H1 (cell line): ENCODE data around the gene CDC37. TPM values are rescaled to one million over a fixed set of nuclear protein-coding genes. Genes with fewer than 3 reads are reported as not detected.

Experiments
- ASH2L ChIP-seq: fragments of 200-600, 300-600 bp; sonication (generic); IDR thresholded peaks from one replicate; pipeline ENCODE4 v1.7.1; 2017; ENCODE audit warnings: low read length
- BACH1 ChIP-seq: IDR thresholded peaks from 2 replicates; pipeline ENCODE4 v1.6.1; 2012; ENCODE audit warnings: low read length, improper control_type of control experiment
- BCL11A ChIP-seq, 2 experiments: IDR thresholded peaks; one replicate each; pipeline ENCODE4 v1.6.1; 2011; ENCODE audit warnings: low read depth in 2 of 2, low read length in 2 of 2, mild to moderate bottlenecking in 2 of 2
- CEBPB ChIP-seq: IDR thresholded peaks from 2 replicates; pipeline ENCODE4 v1.6.1; 2012; ENCODE audit warnings: low read depth, low read length
- CHD1 ChIP-seq: IDR thresholded peaks from 2 replicates; pipeline ENCODE4 v1.6.1; 2012; ENCODE audit warnings: low read depth, low read length, improper control_type of control experiment
- CHD2 ChIP-seq: IDR thresholded peaks from 2 replicates; pipeline ENCODE4 v1.6.1; 2012; ENCODE audit warnings: low read length, improper control_type of control experiment
- CTBP2 ChIP-seq: IDR thresholded peaks from 2 replicates; pipeline ENCODE4 v1.7.0; 2011; ENCODE audit warnings: borderline replicate concordance, mild to moderate bottlenecking, moderate library complexity, mixed read lengths, low read length; ENCODE audit not compliant: insufficient read depth, insufficient read length
- EZH2 ChIP-seq: fragments of 200-600 bp; sonication (generic); IDR thresholded peaks from 2 replicates; pipeline ENCODE4 v1.7.1; 2012; ENCODE audit warnings: low read depth, mild to moderate bottlenecking, moderate library complexity, low read length, inconsistent platforms; ENCODE audit not compliant: severe bottlenecking
- GABPA ChIP-seq: IDR thresholded peaks from 2 replicates; pipeline ENCODE4 v1.6.1; 2011; ENCODE audit warnings: mild to moderate bottlenecking, low read length, moderate library complexity, borderline replicate concordance; ENCODE audit not compliant: insufficient read depth
- HDAC6 ChIP-seq: IDR thresholded peaks from one replicate; pipeline ENCODE4 v1.7.1; 2012; ENCODE audit warnings: low read depth, mild to moderate bottlenecking, inconsistent platforms, low read length, moderate library complexity
- PHF8 ChIP-seq: fragments of 200-600 bp; sonication (generic); conservative IDR thresholded peaks from 2 replicates; pipeline ENCODE4 v1.7.1; 2012; ENCODE audit warnings: low read depth, mild to moderate bottlenecking, inconsistent platforms, low read length, moderate library complexity
- POLR2A ChIP-seq, 2 experiments: IDR thresholded peaks; 1 replicate in 1 of 2; 2 replicates in 1 of 2; pipeline ENCODE4 v1.6.1; 2011; ENCODE audit warnings: low read depth in 2 of 2, low read length in 2 of 2, mild to moderate bottlenecking in 2 of 2; ENCODE audit errors: control extremely low read depth in 1 of 2
- POLR2AphosphoS5 ChIP-seq: IDR thresholded peaks from 2 replicates; pipeline ENCODE4 v1.6.1; 2011; ENCODE audit warnings: low read depth, low read length
- RAD21 ChIP-seq, 2 experiments: IDR thresholded peaks in 1 of 2; conservative IDR thresholded peaks in 1 of 2; 2 replicates each; pipeline ENCODE4 v1.6.1; 2011; ENCODE audit warnings: low read depth in 2 of 2, low read length in 2 of 2, improper control_type of control experiment in 1 of 2, inconsistent platforms in 1 of 2, mild to moderate bottlenecking in 1 of 2, moderate library complexity in 1 of 2
- RFX5 ChIP-seq: IDR thresholded peaks from 2 replicates; pipeline ENCODE4 v1.6.1; 2011; ENCODE audit warnings: low read depth, low read length, improper control_type of control experiment, borderline replicate concordance
- RXRA ChIP-seq: IDR thresholded peaks from 2 replicates; pipeline ENCODE4 v1.6.1; 2011; ENCODE audit warnings: low read depth, mild to moderate bottlenecking, low read length, moderate library complexity; ENCODE audit not compliant: insufficient read depth
- SIRT6 ChIP-seq: IDR thresholded peaks from one replicate; pipeline ENCODE4 v1.7.1; 2012; ENCODE audit warnings: low read length, inconsistent platforms
- SRF ChIP-seq: IDR thresholded peaks from 2 replicates; pipeline ENCODE4 v1.6.1; 2011; ENCODE audit warnings: mild to moderate bottlenecking, low read depth, low read length, moderate library complexity
- SUZ12 ChIP-seq: fragments of 200-600 bp; sonication (generic); IDR thresholded peaks from 2 replicates; pipeline ENCODE4 v1.6.1; 2012; ENCODE audit warnings: mild to moderate bottlenecking, inconsistent platforms, low read length, moderate library complexity, mixed read lengths
- TCF12 ChIP-seq: IDR thresholded peaks from 2 replicates; pipeline ENCODE4 v1.6.1; 2011; ENCODE audit warnings: low read depth, mild to moderate bottlenecking, low read length
- YY1 ChIP-seq: IDR thresholded peaks from 2 replicates; pipeline ENCODE4 v1.6.1; 2011; ENCODE audit warnings: low read depth, mild to moderate bottlenecking, low read length
- polyA plus RNA-seq, 7 experiments: library from polyadenylated mRNA; depleted of rRNA in 3 of 7; stranded (reverse) in 5 of 7; unstranded in 2 of 7; fragments of >200 nt in 5 of 7; fragments of 200-250 nt in 2 of 7; gene quantifications; 1 replicate in 5 of 7; 2 replicates in 1 of 7; 4 replicates in 1 of 7; pipeline versions ENCODE4 v1.2.1 to v1.2.3, GENCODE V29; 2011 to 2013; ENCODE audit warnings: missing spikeins in 2 of 7, mixed read lengths in 2 of 7
- total RNA-seq: library from RNA; stranded (reverse); fragmentation: NEBNext Ultra II Directional; extraction: Animal tissue kit (Norgen Biotek cat#: 25700); gene quantifications from 2 replicates; pipeline ENCODE4 v1.2.1, GENCODE V29; 2021
- TF ChIP-seq, protein P1 (sequence below): IDR thresholded peaks from 2 replicates; pipeline ENCODE4 v1.6.1; 2011; ENCODE audit warnings: low read length, improper control_type of control experiment
- TF ChIP-seq, protein P2 (sequence below): IDR thresholded peaks from 2 replicates; pipeline ENCODE4 v1.6.1; 2012; ENCODE audit warnings: inconsistent platforms

CDC37 gene
- total and polyA plus RNA-seq, 2 of the 8 experiments (the other 6 are each of a cell fraction or from before 2014, with no cell fraction given): 162 to 181 TPM

DNA sequence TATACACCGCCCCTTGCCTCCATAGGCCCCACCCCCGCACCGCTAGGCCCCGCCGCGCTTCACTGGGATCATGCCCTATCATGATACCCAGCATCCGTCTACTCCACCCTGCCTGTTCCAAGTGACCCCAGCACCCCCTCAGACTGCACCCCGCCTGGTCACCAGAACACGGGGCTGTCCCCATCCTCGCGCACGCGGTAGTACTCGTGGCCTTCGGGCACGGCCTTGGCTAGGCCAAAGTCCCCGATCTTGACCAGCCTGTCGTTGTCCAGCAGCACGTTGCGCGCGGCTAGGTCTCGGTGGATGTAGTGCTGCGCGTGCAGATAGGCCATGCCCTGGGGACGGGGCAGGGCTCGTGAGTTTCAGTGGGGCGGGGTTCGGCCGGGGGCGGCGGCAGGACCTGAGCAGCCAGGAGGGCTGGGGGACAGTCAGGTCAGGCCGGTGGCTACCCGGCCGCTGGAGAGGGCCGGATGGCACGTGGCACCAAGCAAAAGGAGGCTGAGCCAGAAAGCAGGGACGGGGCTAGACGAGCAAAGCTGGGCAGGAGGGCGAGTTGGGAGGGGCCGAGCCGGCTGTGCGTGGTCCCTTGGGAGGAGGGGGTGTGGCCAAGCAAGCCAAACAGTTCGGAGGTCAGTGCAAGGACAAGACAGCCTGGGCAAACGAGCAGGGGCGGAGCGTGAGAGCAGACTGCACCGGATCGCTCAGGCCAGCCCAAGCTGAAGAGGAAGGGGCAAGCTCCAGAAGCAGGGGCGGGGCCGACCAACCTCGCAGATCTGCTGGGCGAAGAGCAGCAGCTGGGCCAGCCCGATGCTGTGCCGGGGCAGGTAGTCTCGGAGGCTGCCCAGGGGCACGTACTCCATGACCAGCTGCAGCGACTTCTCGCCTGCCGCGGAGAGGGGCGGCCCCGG is 50.3 kb downstream of the CDC37 start (continued):
- TF ChIP-seq CHD1: no peak
- TF ChIP-seq YY1: no peak
- no peak for TF ChIP-seq RXRA
- TF ChIP-seq POLR2AphosphoS5: no peak; the same call in none of the 2 replicates
- no peak for TF ChIP-seq BACH1
- no peak for TF ChIP-seq SUZ12
- TF ChIP-seq BCL11A (IDR thresholded peaks at IDR 0.05; ENCODE audit: low read depth in 2 of 2, low read length in 2 of 2): no peak
- no peak for TF ChIP-seq RFX5
- TF ChIP-seq CTBP2: no peak
- no peak for TF ChIP-seq RAD21 (IDR thresholded peaks at IDR 0.05 in 1 of 2, conservative IDR thresholded peaks at IDR 0.05 in 1 of 2; ENCODE audit: low read depth in 2 of 2, low read length in 2 of 2)
- no peak for TF ChIP-seq HDAC6
- TF ChIP-seq, protein P1, sequence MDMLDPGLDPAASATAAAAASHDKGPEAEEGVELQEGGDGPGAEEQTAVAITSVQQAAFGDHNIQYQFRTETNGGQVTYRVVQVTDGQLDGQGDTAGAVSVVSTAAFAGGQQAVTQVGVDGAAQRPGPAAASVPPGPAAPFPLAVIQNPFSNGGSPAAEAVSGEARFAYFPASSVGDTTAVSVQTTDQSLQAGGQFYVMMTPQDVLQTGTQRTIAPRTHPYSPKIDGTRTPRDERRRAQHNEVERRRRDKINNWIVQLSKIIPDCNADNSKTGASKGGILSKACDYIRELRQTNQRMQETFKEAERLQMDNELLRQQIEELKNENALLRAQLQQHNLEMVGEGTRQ: no peak
- no peak for TF ChIP-seq POLR2A (IDR thresholded peaks at IDR 0.05; ENCODE audit: control extremely low read depth in 1 of 2, low read depth in 2 of 2, low read length in 2 of 2)
- TF ChIP-seq EZH2: no peak
- no peak for TF ChIP-seq CHD2
- TF ChIP-seq SIRT6: no peak
- TF ChIP-seq TCF12: no peak
- no peak for TF ChIP-seq SRF
- no peak for TF ChIP-seq PHF8
- TF ChIP-seq CEBPB: no peak
- TF ChIP-seq ASH2L: peak; percentile 22
- TF ChIP-seq, protein P2, sequence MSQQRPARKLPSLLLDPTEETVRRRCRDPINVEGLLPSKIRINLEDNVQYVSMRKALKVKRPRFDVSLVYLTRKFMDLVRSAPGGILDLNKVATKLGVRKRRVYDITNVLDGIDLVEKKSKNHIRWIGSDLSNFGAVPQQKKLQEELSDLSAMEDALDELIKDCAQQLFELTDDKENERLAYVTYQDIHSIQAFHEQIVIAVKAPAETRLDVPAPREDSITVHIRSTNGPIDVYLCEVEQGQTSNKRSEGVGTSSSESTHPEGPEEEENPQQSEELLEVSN: peak; percentile 77
- no peak for TF ChIP-seq GABPA
